ENCODE measurements around the gene ZNF793.

DNA sequence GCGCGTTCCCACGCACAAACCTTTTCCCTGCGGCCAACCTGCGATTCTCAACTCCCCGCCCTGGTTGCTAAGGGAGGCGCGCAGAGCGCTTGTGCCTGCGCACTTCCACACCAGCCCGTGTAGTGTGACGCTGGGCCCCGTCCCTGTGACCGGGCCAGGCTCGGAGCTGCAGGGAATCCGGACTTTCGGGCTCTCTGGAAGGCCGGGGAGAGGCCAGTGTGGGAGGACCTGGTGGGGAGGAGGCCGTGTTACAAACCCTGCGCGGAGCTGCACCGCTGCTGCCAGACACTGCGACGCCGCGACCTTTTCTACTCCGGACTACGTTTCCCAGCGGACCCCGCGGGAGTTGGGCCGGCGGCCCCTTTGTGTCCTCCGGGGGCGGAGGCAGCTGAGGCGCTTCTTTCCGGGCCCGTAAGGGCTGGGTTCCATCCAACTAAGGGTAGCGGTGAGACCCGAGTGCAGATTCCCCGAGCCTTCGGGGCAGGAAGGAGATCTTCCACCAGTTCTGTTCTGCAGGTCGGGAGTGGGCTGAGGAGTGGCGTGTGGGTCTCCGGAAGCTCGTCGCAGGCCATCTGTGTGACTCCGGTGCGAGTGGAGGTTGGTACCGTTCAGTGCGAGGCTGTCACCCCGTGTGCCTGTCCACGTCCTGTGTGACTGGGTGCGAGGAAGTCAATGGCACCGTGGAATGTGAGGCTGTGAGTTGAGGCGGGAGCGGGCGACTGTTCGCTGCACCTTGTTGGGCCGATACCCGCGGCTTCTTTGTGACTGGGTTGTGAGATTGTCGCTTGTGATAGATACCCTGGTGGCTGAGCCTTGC lies 37.6 kb upstream of the ZNF793 start, which contains the start of gene ZNF570:
- TF ChIP-seq, protein P1, sequence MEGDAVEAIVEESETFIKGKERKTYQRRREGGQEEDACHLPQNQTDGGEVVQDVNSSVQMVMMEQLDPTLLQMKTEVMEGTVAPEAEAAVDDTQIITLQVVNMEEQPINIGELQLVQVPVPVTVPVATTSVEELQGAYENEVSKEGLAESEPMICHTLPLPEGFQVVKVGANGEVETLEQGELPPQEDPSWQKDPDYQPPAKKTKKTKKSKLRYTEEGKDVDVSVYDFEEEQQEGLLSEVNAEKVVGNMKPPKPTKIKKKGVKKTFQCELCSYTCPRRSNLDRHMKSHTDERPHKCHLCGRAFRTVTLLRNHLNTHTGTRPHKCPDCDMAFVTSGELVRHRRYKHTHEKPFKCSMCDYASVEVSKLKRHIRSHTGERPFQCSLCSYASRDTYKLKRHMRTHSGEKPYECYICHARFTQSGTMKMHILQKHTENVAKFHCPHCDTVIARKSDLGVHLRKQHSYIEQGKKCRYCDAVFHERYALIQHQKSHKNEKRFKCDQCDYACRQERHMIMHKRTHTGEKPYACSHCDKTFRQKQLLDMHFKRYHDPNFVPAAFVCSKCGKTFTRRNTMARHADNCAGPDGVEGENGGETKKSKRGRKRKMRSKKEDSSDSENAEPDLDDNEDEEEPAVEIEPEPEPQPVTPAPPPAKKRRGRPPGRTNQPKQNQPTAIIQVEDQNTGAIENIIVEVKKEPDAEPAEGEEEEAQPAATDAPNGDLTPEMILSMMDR (IDR thresholded peaks at IDR 0.05) = no peak
- no peak for TF ChIP-seq POLR2A (IDR thresholded peaks at IDR 0.05)
